ENCODE data around the gene SPAG16.

- no peak for TF ChIP-seq CTCF (IDR thresholded peaks at IDR 0.05)
- no peak for TF ChIP-seq POLR2AphosphoS5 (IDR thresholded peaks at IDR 0.05; ENCODE audit: low read depth, low read length)
- TF ChIP-seq TCF7L2 (IDR thresholded peaks at IDR 0.05; ENCODE audit: low read depth, low read length), result no peak
- no peak for TF ChIP-seq SIN3A (IDR thresholded peaks at IDR 0.05; ENCODE audit: borderline replicate concordance, insufficient read depth, low read depth, low read length)
- no peak for TF ChIP-seq REST (IDR thresholded peaks at IDR 0.05; ENCODE audit: insufficient read depth in 1 of 2, low read depth in 2 of 2, low read length in 1 of 2)
These were observed 1093.0 kb downstream of the SPAG16 start for GRCh38 chr2:214377286-214377624.

Data from Panc1 (cell line).